ENCODE data around the gene PCK1. TPM values are rescaled to one million over a fixed set of nuclear protein-coding genes. Genes with fewer than 3 reads are reported as not detected.

The PCK1 gene
- total and polyA plus RNA-seq, 2 of the 13 experiments (the other 11 are each of a cell fraction or from before 2014, with no cell fraction given) = 6.5 to 12.6 TPM

DNA sequence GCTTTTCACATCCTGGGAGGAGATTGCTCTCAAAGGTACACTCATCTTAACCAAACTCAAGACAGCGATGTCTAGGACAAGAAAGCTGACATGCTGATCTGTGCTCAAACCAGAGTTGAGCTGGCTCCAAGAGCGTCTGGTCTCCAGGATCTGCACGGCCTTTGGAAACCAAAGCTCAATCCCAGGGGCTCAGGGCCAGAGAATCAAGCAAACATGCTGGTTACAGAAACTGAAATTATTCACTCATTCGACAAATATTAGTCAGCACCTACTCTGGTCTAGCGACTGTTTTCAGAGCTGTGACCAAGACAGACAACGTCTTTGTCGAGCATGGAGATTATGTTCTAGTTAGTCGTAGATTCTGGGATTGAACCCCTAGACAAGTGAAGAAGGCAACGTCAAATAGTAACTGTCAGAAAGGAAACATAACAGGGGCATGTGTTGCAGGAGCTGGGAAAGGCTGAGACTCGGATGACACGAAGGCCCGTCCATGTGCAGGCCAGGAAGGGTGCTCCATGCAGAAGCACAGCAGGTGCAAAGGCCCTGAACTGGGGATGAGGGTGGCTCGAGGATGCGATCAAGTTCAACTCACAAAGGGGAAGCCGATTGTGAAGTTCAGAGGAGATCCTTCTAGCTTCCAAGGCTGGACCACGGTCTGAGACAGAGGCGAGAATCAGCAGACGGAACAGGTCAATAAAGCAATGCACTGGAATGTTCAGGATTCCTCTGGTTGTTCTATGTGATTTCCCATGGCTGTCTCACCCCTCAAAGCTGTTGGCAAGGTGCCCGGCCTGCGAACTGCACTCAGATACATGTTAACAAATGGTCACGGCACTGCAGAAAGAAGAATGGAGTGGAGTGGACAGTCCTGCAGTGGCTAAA is 12.5 kb upstream of the PCK1 start (continued):
- TF ChIP-seq, protein P1, sequence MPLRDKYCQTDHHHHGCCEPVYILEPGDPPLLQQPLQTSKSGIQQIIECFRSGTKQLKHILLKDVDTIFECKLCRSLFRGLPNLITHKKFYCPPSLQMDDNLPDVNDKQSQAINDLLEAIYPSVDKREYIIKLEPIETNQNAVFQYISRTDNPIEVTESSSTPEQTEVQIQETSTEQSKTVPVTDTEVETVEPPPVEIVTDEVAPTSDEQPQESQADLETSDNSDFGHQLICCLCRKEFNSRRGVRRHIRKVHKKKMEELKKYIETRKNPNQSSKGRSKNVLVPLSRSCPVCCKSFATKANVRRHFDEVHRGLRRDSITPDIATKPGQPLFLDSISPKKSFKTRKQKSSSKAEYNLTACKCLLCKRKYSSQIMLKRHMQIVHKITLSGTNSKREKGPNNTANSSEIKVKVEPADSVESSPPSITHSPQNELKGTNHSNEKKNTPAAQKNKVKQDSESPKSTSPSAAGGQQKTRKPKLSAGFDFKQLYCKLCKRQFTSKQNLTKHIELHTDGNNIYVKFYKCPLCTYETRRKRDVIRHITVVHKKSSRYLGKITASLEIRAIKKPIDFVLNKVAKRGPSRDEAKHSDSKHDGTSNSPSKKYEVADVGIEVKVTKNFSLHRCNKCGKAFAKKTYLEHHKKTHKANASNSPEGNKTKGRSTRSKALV (CRISPR knock-in tag; IDR thresholded peaks at IDR 0.05) = no peak
- 0 out of 2 replicates have a peak, but pooled peaks have one; percentile 29 for TF ChIP-seq MXD4 (CRISPR knock-in tag; IDR thresholded peaks at IDR 0.05)
- TF ChIP-seq ESRRA (CRISPR knock-in tag; IDR thresholded peaks at IDR 0.05; ENCODE audit: low read depth) = no peak
- TF ChIP-seq ZNF180 (CRISPR knock-in tag; IDR thresholded peaks at IDR 0.05; ENCODE audit: borderline replicate concordance, low read depth) = no peak
- no peak for TF ChIP-seq ZMYM2 (CRISPR knock-in tag; IDR thresholded peaks at IDR 0.05)
- no peak for TF ChIP-seq TAF15 (IDR thresholded peaks at IDR 0.05; ENCODE audit: low read depth, low read length, poor library complexity, severe bottlenecking)
- no peak for TF ChIP-seq PAF1 (CRISPR knock-in tag; IDR thresholded peaks at IDR 0.05)
- TF ChIP-seq ZNF354B (CRISPR knock-in tag; IDR thresholded peaks at IDR 0.05) = no peak
- TF ChIP-seq, protein P2, sequence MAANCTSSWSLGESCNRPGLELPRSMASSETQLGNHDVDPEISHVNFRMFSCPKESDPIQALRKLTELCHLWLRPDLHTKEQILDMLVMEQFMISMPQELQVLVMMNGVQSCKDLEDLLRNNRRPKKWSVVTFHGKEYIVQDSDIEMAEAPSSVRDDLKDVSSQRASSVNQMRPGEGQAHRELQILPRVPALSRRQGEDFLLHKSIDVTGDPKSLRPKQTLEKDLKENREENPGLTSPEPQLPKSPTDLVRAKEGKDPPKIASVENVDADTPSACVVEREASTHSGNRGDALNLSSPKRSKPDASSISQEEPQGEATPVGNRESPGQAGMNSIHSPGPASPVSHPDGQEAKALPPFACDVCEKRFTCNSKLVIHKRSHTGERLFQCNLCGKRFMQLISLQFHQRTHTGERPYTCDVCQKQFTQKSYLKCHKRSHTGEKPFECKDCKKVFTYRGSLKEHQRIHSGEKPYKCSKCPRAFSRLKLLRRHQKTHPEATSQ (CRISPR knock-in tag; IDR thresholded peaks at IDR 0.05; ENCODE audit: borderline replicate concordance) = no peak
- no peak for TF ChIP-seq GABPA (IDR thresholded peaks at IDR 0.05; ENCODE audit: low read depth, low read length)
- TF ChIP-seq GABPA (CRISPR knock-in tag; IDR thresholded peaks at IDR 0.05; ENCODE audit: low read depth) = no peak
- no peak for TF ChIP-seq RBAK (CRISPR knock-in tag; IDR thresholded peaks at IDR 0.05)
- TF ChIP-seq FOXO1 (CRISPR knock-in tag; IDR thresholded peaks at IDR 0.05) = 0 out of 2 replicates have a peak, but pooled peaks have one; percentile 11
- peak; percentile 56 for TF ChIP-seq HDAC1 (CRISPR knock-in tag; IDR thresholded peaks at IDR 0.05)
- TF ChIP-seq, protein P3, sequence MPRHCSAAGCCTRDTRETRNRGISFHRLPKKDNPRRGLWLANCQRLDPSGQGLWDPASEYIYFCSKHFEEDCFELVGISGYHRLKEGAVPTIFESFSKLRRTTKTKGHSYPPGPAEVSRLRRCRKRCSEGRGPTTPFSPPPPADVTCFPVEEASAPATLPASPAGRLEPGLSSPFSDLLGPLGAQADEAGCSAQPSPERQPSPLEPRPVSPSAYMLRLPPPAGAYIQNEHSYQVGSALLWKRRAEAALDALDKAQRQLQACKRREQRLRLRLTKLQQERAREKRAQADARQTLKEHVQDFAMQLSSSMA (CRISPR knock-in tag; IDR thresholded peaks at IDR 0.05) = no peak
- no peak for TF ChIP-seq TMF1 (CRISPR knock-in tag; IDR thresholded peaks at IDR 0.05; ENCODE audit: low read depth)
- no peak for TF ChIP-seq ZFYVE20 (CRISPR knock-in tag; IDR thresholded peaks at IDR 0.05; ENCODE audit: borderline replicate concordance, low read depth)
- TF ChIP-seq, protein P4, sequence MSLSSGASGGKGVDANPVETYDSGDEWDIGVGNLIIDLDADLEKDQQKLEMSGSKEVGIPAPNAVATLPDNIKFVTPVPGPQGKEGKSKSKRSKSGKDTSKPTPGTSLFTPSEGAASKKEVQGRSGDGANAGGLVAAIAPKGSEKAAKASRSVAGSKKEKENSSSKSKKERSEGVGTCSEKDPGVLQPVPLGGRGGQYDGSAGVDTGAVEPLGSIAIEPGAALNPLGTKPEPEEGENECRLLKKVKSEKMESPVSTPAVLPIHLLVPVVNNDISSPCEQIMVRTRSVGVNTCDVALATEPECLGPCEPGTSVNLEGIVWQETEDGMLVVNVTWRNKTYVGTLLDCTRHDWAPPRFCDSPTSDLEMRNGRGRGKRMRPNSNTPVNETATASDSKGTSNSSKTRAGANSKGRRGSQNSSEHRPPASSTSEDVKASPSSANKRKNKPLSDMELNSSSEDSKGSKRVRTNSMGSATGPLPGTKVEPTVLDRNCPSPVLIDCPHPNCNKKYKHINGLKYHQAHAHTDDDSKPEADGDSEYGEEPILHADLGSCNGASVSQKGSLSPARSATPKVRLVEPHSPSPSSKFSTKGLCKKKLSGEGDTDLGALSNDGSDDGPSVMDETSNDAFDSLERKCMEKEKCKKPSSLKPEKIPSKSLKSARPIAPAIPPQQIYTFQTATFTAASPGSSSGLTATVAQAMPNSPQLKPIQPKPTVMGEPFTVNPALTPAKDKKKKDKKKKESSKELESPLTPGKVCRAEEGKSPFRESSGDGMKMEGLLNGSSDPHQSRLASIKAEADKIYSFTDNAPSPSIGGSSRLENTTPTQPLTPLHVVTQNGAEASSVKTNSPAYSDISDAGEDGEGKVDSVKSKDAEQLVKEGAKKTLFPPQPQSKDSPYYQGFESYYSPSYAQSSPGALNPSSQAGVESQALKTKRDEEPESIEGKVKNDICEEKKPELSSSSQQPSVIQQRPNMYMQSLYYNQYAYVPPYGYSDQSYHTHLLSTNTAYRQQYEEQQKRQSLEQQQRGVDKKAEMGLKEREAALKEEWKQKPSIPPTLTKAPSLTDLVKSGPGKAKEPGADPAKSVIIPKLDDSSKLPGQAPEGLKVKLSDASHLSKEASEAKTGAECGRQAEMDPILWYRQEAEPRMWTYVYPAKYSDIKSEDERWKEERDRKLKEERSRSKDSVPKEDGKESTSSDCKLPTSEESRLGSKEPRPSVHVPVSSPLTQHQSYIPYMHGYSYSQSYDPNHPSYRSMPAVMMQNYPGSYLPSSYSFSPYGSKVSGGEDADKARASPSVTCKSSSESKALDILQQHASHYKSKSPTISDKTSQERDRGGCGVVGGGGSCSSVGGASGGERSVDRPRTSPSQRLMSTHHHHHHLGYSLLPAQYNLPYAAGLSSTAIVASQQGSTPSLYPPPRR (CRISPR knock-in tag; IDR thresholded peaks at IDR 0.05; ENCODE audit: borderline replicate concordance) = no peak
